HL-60 (cell line): Measurements from ENCODE around the gene SOCS7.

Experiments used
- CTCF ChIP-seq: IDR thresholded peaks from one replicate; pipeline ENCODE4 v1.5.1; 2011; ENCODE audit warnings: low read length, control low read depth, inconsistent platforms; ENCODE audit not compliant: insufficient read depth
- GABPA ChIP-seq: IDR thresholded peaks from 2 replicates; pipeline ENCODE4 v1.6.1; 2012; ENCODE audit warnings: low read depth
- POLR2AphosphoS5 ChIP-seq: IDR thresholded peaks from 2 replicates; pipeline ENCODE4 v1.6.1; 2012; ENCODE audit warnings: low read depth

- no peak for TF ChIP-seq CTCF
- no peak for TF ChIP-seq POLR2AphosphoS5
- TF ChIP-seq GABPA, result no peak
These were observed 78.7 kb downstream of the SOCS7 start for GRCh38 chr17:38430316-38430715.
